Stimulated activated CD8-positive, alpha-beta memory T cell treated with anti-CD3 and anti-CD28 coated beads, Interleukin-7, amount 100 ng/mL, for 24 hours (primary cell): ENCODE measurements around the gene ABCC1.
A peak's percentile ranks its signal among the peaks of the same experiment; 100 is the strongest.

Source experiments
- DNase-seq: peaks from one replicate; pipeline ENCODE4 v3.0.0-alpha.2; 2020; ENCODE audit warnings: low read depth

Gene ABCC1

GRCh38 chr16:16111639-16112038, 162.2 kb downstream of the ABCC1 start:
- DNase-seq: no peak

GRCh38 chr16:16112450-16113053, 163.1 kb downstream of the ABCC1 start:
- DNase-seq: no peak

GRCh38 chr16:16113076-16113475, 163.7 kb downstream of the ABCC1 start:
- no peak for DNase-seq

GRCh38 chr16:16116841-16117240, 167.4 kb downstream of the ABCC1 start:
- no peak for DNase-seq

GRCh38 chr16:16118337-16118736, 168.9 kb downstream of the ABCC1 start:
- no peak for DNase-seq

GRCh38 chr16:16120044-16120381, 170.6 kb downstream of the ABCC1 start:
- no peak for DNase-seq

GRCh38 chr16:16120382-16121184, 171.2 kb downstream of the ABCC1 start:
- DNase-seq: no peak

- DNase-seq: no peak
Measured at GRCh38 chr16:16121185-16121727, 171.8 kb downstream of the ABCC1 start.

GRCh38 chr16:16122264-16122663, 172.8 kb downstream of the ABCC1 start:
- DNase-seq: no peak

- DNase-seq: no peak
Measured at GRCh38 chr16:16124438-16124837, 175.0 kb downstream of the ABCC1 start.

GRCh38 chr16:16124974-16125373, 175.6 kb downstream of the ABCC1 start:
- DNase-seq: no peak

GRCh38 chr16:16126896-16127295, 177.5 kb downstream of the ABCC1 start:
- no peak for DNase-seq

GRCh38 chr16:16127469-16128116, 178.2 kb downstream of the ABCC1 start:
- peak; percentile 35 for DNase-seq

GRCh38 chr16:16131204-16131603, 181.8 kb downstream of the ABCC1 start:
- DNase-seq: no peak

GRCh38 chr16:16131659-16132058, 182.2 kb downstream of the ABCC1 start:
- no peak for DNase-seq

- no peak for DNase-seq
Measured at GRCh38 chr16:16133943-16134604, 184.7 kb downstream of the ABCC1 start.

GRCh38 chr16:16136588-16136987, 187.2 kb downstream of the ABCC1 start:
- DNase-seq: no peak

- DNase-seq: no peak
Measured at GRCh38 chr16:16137110-16137509, 187.7 kb downstream of the ABCC1 start.

GRCh38 chr16:16138034-16138635, 188.7 kb downstream of the ABCC1 start:
- no peak for DNase-seq

GRCh38 chr16:16139061-16139460, 189.6 kb downstream of the ABCC1 start:
- DNase-seq: no peak

- no peak for DNase-seq
Measured at GRCh38 chr16:16139806-16140205, 190.4 kb downstream of the ABCC1 start.

- DNase-seq: no peak
Measured at GRCh38 chr16:16140537-16140936, 191.1 kb downstream of the ABCC1 start.
